Upper lobe of right lung (tissue), 1 donor: ENCODE data around the gene RAP1GAP2. TPM values are rescaled to one million over a fixed set of nuclear protein-coding genes. Genes with fewer than 3 reads are reported as not detected.
A peak's percentile ranks its signal among the peaks of the same experiment; 100 is the strongest.
"Not testable (repeated sequence)": the region's sequence is repeated elsewhere in the genome, so short reads cannot be mapped to it uniquely, and the experiment has no call there.

Source experiments
- ATAC-seq: fragments of 200-7000 bp; cut with Tn5 transposase; one replicate; pipeline ENCODE4 v1.9.1; 2020; ENCODE audit warnings: mild to moderate bottlenecking, moderate library complexity
- DNase-seq: peaks from one replicate; pipeline ENCODE4 v3.0.0-alpha.2; 2020
- H3K27ac ChIP-seq: fragments of 200-600 bp; one replicate; pipeline ENCODE4 v1.8.0; 2022
- H3K27me3 ChIP-seq: fragments of 200-600 bp; one replicate; pipeline ENCODE4 v1.8.0; 2022; ENCODE audit warnings: mild to moderate bottlenecking
- H3K36me3 ChIP-seq: fragments of 200-600 bp; one replicate; pipeline ENCODE4 v1.8.0; 2022
- H3K4me1 ChIP-seq: fragments of 200-600 bp; one replicate; pipeline ENCODE4 v1.8.0; 2022
- H3K4me3 ChIP-seq: fragments of 200-600 bp; one replicate; pipeline ENCODE4 v1.8.0; 2022; ENCODE audit warnings: mild to moderate bottlenecking
- H3K9me3 ChIP-seq: fragments of 200-600 bp; one replicate; pipeline ENCODE4 v1.8.0; 2022
- CTCF ChIP-seq: fragments of 200-600 bp; IDR thresholded peaks from one replicate; pipeline ENCODE4 v1.8.0; 2022; ENCODE audit warnings: antibody characterized with exemption
- intact Hi-C: fragments of 100-400 bp; cut with DNase I; formaldehyde crosslinking; loops from one replicate; pipeline ENCODE4 v1.11.0; 2022
- total RNA-seq: library from RNA; stranded (reverse); fragmentation: NEBNext Ultra II Directional; extraction: Animal tissue kit (Norgen Biotek cat#: 25700); gene quantifications from one replicate; pipeline ENCODE4 v1.2.1, GENCODE V29; 2021
- donor health status: DM: no; HTN: yes; CAD: no; lungs with severe emphysema.

The RAP1GAP2 gene
- total RNA-seq, 1 donor from 2014 or later, result 16.1 TPM

GRCh38 chr17:2809337-2809736 is 13.1 kb downstream of the RAP1GAP2 start:
- no peak for ATAC-seq
- TF ChIP-seq CTCF, result no peak
- DNase-seq, result no peak
- intact Hi-C loops, result no loop called here
- Histone ChIP-seq H3K27ac (no peak overlapping the region), H3K27me3 (no peaks in the 10 kb centered on the region), H3K36me3 (no peaks in the 10 kb centered on the region), H3K4me3 (no peak overlapping the region), H3K4me1 (no peaks in the 10 kb centered on the region), H3K9me3 (no peaks in the 10 kb centered on the region)

- ATAC-seq, result peak; percentile 47
- TF ChIP-seq CTCF, result no peak
- Histone ChIP-seq H3K27ac (no peak overlapping the region), H3K4me1 (no peaks in the 10 kb centered on the region), H3K27me3 (no peaks in the 10 kb centered on the region), H3K9me3 (no peaks in the 10 kb centered on the region), H3K36me3 (no peaks in the 10 kb centered on the region), H3K4me3 (peak overlapping the region; percentile 14)
- intact Hi-C loops, result no loop called here
- no peak for DNase-seq
Observed at GRCh38 chr17:2814049-2814448, 17.8 kb downstream of the RAP1GAP2 start.

- TF ChIP-seq CTCF, result no peak
- no peaks in the 10 kb centered on the region for H3K9me3 ChIP-seq
- no peaks in the 10 kb centered on the region for H3K27me3 ChIP-seq
- peak overlapping the region; percentile 14 for H3K4me3 ChIP-seq
- H3K4me1 ChIP-seq, result no peaks in the 10 kb centered on the region
- H3K36me3 ChIP-seq, result no peaks in the 10 kb centered on the region
- DNase-seq, result no peak
- intact Hi-C loops, result no loop called here
- H3K27ac ChIP-seq, result no peak overlapping the region
- ATAC-seq, result peak; percentile 81
Observed at GRCh38 chr17:2814481-2815341, 18.5 kb downstream of the RAP1GAP2 start.

- H3K27ac ChIP-seq, result no peak overlapping the region
- DNase-seq (no peak), ATAC-seq (no peak)
- intact Hi-C loops, result no loop called here
- no peak overlapping the region for H3K4me3 ChIP-seq
- TF ChIP-seq CTCF, result no peak
- H3K4me1 ChIP-seq, result no peaks in the 10 kb centered on the region
- no peaks in the 10 kb centered on the region for H3K36me3 ChIP-seq
- no peaks in the 10 kb centered on the region for H3K27me3 ChIP-seq
- H3K9me3 ChIP-seq, result no peaks in the 10 kb centered on the region
Observed at GRCh38 chr17:2815781-2816185, 19.5 kb downstream of the RAP1GAP2 start.

GRCh38 chr17:2816688-2817087 is 20.4 kb downstream of the RAP1GAP2 start:
- H3K9me3 ChIP-seq, result no peaks in the 10 kb centered on the region
- no peak overlapping the region for H3K4me3 ChIP-seq
- ATAC-seq (no peak), DNase-seq (no peak)
- H3K36me3 ChIP-seq, result no peaks in the 10 kb centered on the region
- intact Hi-C loops, result no loop called here
- no peak for TF ChIP-seq CTCF
- H3K27ac ChIP-seq, result no peak overlapping the region
- H3K27me3 ChIP-seq, result no peaks in the 10 kb centered on the region
- no peaks in the 10 kb centered on the region for H3K4me1 ChIP-seq

- DNase-seq, H3K36me3 ChIP-seq: not testable (repeated sequence)
Observed at GRCh38 chr17:2819294-2819693, 23.1 kb downstream of the RAP1GAP2 start.

More at GRCh38 chr17:2819294-2819693, 23.1 kb downstream of the RAP1GAP2 start:
- intact Hi-C loops, H3K4me1 ChIP-seq, H3K9me3 ChIP-seq, H3K4me3 ChIP-seq, ATAC-seq, H3K27me3 ChIP-seq, H3K27ac ChIP-seq: not testable (repeated sequence)
